ENCODE measurements around the gene NHLRC4. TPM values are rescaled to one million over a fixed set of nuclear protein-coding genes. Genes with fewer than 3 reads are reported as not detected.
A peak's percentile ranks its signal among the peaks of the same experiment; 100 is the strongest.

The NHLRC4 gene
- total RNA-seq, 1 experiment from 2014 or later: 0.44 TPM

- Histone ChIP-seq H3K4me1 (ENCODE audit: insufficient read depth, low read length) (peaks cover 25% of the 10 kb centered on the region), H3K79me2 (ENCODE audit: low read length) (peaks cover 98% of the 10 kb centered on the region), H3K9me2 (replicated peaks; ENCODE audit: low read length) (no peaks in the 10 kb centered on the region), H3K4me2 (ENCODE audit: low read length) (peak overlapping the region; percentile 57), H3K4me3 (ENCODE audit: low read length) (no peak overlapping the region; the same call in 1 of the 2 replicates), H3K9me3 (ENCODE audit: low read length) (no peaks in the 10 kb centered on the region), H3K9ac (ENCODE audit: low read length) (peak overlapping the region; percentile 0; the same call in 1 of the 2 replicates), H3K36me3 (ENCODE audit: low read depth, low read length) (no peaks in the 10 kb centered on the region; the same call in 1 of the 2 replicates), H3K27ac (ENCODE audit: low read length) (peak overlapping the region; percentile 50), H2AFZ (ENCODE audit: low read length) (no peak overlapping the region), H3F3A (ENCODE audit: low read length, unreplicated experiment) (no peaks in the 10 kb centered on the region), H4K20me1 (ENCODE audit: low read length) (peaks cover 11% of the 10 kb centered on the region; the same call in 1 of the 2 replicates), H3K27me3 (ENCODE audit: low read length) (no peaks in the 10 kb centered on the region)
- intact Hi-C loops (cut with micrococcal nuclease): no loop called here
- ChIA-PET POLR2A (ENCODE audit: unreplicated experiment) (no interaction called here), CTCF (no interaction called here)
- peak; percentile 84 for DNase-seq
- ATAC-seq: peak; percentile 96
- no TSS peak for BruUV-seq (replicated peaks)
- TF ChIP-seq EZH2 (IDR thresholded peaks at IDR 0.05; ENCODE audit: low read length, unreplicated experiment) (no peak), CTCF (conservative IDR thresholded peaks at IDR 0.05; ENCODE audit: low read depth, low read length) (0 out of 2 replicates have a peak, but pooled peaks have one; percentile 0)
These were observed 31.1 kb upstream of the NHLRC4 start for GRCh38 chr16:535446-536405.

GRCh38 chr16:536746-537145, 30.1 kb upstream of the NHLRC4 start:
- Histone ChIP-seq H3K4me2 (ENCODE audit: low read length) (no peak overlapping the region), H3K27me3 (ENCODE audit: low read length) (no peaks in the 10 kb centered on the region)

More at GRCh38 chr16:536746-537145, 30.1 kb upstream of the NHLRC4 start:
- intact Hi-C loops (cut with micrococcal nuclease): no loop called here
- DNase-seq (no peak), ATAC-seq (no peak)
- no peak overlapping the region for H3K9ac ChIP-seq (ENCODE audit: low read length)
- ChIA-PET POLR2A (ENCODE audit: unreplicated experiment) (no interaction called here), CTCF (no interaction called here)
- BruUV-seq (replicated peaks): no TSS peak
- H3K9me3 ChIP-seq (ENCODE audit: low read length): no peaks in the 10 kb centered on the region
- peaks cover 25% of the 10 kb centered on the region for H3K4me1 ChIP-seq (ENCODE audit: insufficient read depth, low read length)
- peaks cover 9% of the 10 kb centered on the region; the same call in 1 of the 2 replicates for H4K20me1 ChIP-seq (ENCODE audit: low read length)
- H3K79me2 ChIP-seq (ENCODE audit: low read length): peaks cover 98% of the 10 kb centered on the region
- H3K27ac ChIP-seq (ENCODE audit: low read length): no peak overlapping the region
- H3K9me2 ChIP-seq (replicated peaks; ENCODE audit: low read length): no peaks in the 10 kb centered on the region
- H3K4me3 ChIP-seq (ENCODE audit: low read length): no peak overlapping the region
- H3F3A ChIP-seq (ENCODE audit: low read length, unreplicated experiment): no peaks in the 10 kb centered on the region
- H2AFZ ChIP-seq (ENCODE audit: low read length): no peak overlapping the region
- no peaks in the 10 kb centered on the region; the same call in 1 of the 2 replicates for H3K36me3 ChIP-seq (ENCODE audit: low read depth, low read length)
- no peak for TF ChIP-seq EZH2phosphoT487 (IDR thresholded peaks at IDR 0.05; ENCODE audit: borderline replicate concordance, low read length)
- TF ChIP-seq CTCF (conservative IDR thresholded peaks at IDR 0.05; ENCODE audit: low read depth, low read length): no peak
- TF ChIP-seq EZH2 (IDR thresholded peaks at IDR 0.05; ENCODE audit: low read length, unreplicated experiment): no peak

Measured in PC-3 (cell line).